ENCODE data around the gene GRK6.

Gene GRK6

GRCh38 chr5:177487975-177488374 lies 61.5 kb downstream of the GRK6 start:
- no peak for DNase-seq (ENCODE audit: low read depth)

DNA sequence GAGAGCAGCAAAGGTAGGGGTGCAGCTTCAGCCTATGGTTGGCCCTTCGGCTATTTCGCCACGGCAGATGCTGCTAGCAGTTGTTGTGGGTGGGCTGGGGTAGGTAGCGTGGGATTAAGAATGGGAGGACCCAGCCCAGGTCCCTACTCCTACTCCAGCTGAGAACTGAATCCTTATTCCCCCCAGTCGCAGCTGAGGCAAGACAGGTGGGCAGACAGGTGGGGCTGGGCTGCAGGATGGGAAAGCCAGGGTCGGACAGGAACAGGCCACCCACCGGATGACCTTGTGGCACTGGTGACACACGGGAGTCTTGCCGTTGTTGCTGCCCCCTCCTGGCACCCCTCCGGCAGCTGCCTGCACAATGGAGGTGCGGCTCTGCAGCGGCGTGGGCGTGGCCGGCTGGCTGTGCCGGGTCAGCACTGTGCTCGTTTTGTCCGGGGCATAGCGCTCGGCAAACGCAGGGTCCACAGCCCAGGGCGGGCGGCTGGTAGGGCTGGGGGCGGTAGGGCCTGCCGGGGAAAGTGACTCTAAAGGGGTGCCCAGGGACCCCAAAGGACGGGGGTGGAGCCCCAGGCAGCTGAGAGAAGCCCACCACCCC lies 62.7 kb downstream of the GRK6 start:
- no peak for DNase-seq (ENCODE audit: low read depth)

DNA sequence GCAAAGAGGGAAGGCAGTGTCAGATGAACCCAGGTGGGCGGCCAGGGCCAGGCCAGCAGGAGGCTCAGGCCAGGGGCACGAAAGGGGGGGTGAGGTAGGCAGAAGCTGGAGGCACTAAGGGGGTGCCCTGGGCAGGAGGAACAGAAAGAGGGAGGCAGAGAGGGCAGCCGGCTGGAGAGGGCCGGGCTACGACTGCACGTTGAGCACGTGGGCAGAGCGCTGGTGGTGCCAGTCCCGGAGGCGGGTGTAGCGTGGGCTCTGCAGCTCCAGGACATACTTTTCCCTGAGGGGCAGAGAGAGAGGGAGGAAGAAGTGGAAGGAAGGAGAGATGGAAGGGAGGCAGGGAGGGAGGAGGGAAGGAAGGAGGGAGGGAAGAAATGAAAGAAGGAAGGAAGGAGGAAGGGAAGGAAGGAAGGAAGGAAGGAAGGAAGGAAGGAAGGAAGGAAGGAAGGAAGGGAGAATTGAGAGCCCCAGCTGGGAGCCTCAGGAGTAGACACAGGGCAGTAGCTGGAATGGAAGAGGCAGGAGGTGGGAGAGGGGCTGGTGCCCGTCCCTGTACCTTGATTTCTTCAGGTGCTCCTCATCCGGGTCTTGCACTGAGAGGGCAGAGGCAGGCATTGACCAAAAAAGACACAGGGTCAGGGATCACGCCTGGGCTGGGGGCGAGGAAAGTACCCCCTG lies 64.0 kb downstream of the GRK6 start:
- no peak for DNase-seq (ENCODE audit: low read depth)

GRCh38 chr5:177490992-177491391 lies 64.5 kb downstream of the GRK6 start:
- no peak for DNase-seq (ENCODE audit: low read depth)

DNA sequence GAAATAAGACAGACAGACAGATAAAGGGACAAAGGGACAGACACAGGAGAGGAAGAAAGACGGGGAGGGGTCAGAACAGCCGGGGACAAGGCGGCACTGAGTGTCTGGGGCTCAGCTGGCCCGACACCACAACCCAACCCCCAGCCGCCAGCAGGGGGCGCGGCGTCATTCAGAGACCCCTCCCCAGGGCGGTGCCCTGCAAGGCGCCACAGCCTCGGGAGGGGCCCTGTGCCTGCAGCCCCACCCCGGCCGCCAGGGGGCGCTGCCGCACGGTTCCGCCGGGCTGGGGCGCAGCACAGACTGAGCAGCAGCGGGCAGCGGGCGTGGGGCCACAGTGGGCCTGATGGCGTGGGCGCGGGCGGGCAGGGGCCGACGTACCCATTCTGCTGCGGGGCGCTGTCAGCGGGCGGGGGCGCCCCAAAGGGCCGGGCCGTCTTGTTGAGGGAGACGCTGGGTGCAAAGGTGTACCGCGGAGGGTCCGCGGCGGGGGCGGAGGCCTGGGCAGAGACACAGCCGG lies 65.0 kb downstream of the GRK6 start:
- DNase-seq (ENCODE audit: low read depth): no peak

GRCh38 chr5:177491983-177492746 lies 65.7 kb downstream of the GRK6 start:
- no peak for DNase-seq (ENCODE audit: low read depth)
